ENCODE measurements around the gene WFDC1. TPM values are rescaled to one million over a fixed set of nuclear protein-coding genes. Genes with fewer than 3 reads are reported as not detected.

WFDC1 gene
- total RNA-seq, 2 experiments from 2014 or later: not detected

- CTCF ChIA-PET (ENCODE audit: unreplicated experiment): no interaction called here
- intact Hi-C loops (cut with micrococcal nuclease; ENCODE audit: unreplicated experiment): no loop called here
- no peak for DNase-seq (ENCODE audit: low spot score)
Measured at GRCh38 chr16:84314373-84314772, 19.7 kb downstream of the WFDC1 start.

GRCh38 chr16:84314814-84315213 lies 20.1 kb downstream of the WFDC1 start:
- Histone ChIP-seq H3K4me2 (ENCODE audit: low read length) (no peak overlapping the region), H3K4me3 (ENCODE audit: low read depth, low read length, poor library complexity, severe bottlenecking) (no peak overlapping the region), H3K9me3 (ENCODE audit: low read length) (no peaks in the 10 kb centered on the region), H3K4me1 (ENCODE audit: insufficient read depth, low read length, poor library complexity, severe bottlenecking) (no peaks in the 10 kb centered on the region), H3K36me3 (ENCODE audit: insufficient read depth, low read length) (no peaks in the 10 kb centered on the region), H4K20me1 (ENCODE audit: insufficient read depth, low read length) (no peaks in the 10 kb centered on the region), H3K79me2 (ENCODE audit: insufficient read depth, low read depth, low read length) (no peaks in the 10 kb centered on the region), H2AFZ (ENCODE audit: low read length) (no peak overlapping the region), H3K9me2 (ENCODE audit: insufficient read depth, low read length) (no peaks in the 10 kb centered on the region), H3K27ac (ENCODE audit: low read depth, low read length, poor library complexity, severe bottlenecking) (no peak overlapping the region)
- no TSS peak for BruUV-seq (replicated peaks)
- DNase-seq (ENCODE audit: low spot score): no peak
- CTCF ChIA-PET (ENCODE audit: unreplicated experiment): no interaction called here
- no peak for TF ChIP-seq CTCF (conservative IDR thresholded peaks at IDR 0.05; ENCODE audit: low read length)
- TF ChIP-seq EZH2phosphoT487 (IDR thresholded peaks at IDR 0.05; ENCODE audit: borderline replicate concordance, low read depth, low read length): no peak
- intact Hi-C loops (cut with micrococcal nuclease; ENCODE audit: unreplicated experiment): no loop called here
- POLR2A ChIA-PET: no interaction called here

More at GRCh38 chr16:84314373-84314772, 19.7 kb downstream of the WFDC1 start:
- Histone ChIP-seq H3K27ac (ENCODE audit: low read depth, low read length, poor library complexity, severe bottlenecking) (no peak overlapping the region), H3K36me3 (ENCODE audit: insufficient read depth, low read length) (no peaks in the 10 kb centered on the region), H3K79me2 (ENCODE audit: insufficient read depth, low read depth, low read length) (no peaks in the 10 kb centered on the region), H3K9me3 (ENCODE audit: low read length) (no peaks in the 10 kb centered on the region), H3K4me1 (ENCODE audit: insufficient read depth, low read length, poor library complexity, severe bottlenecking) (no peaks in the 10 kb centered on the region), H2AFZ (ENCODE audit: low read length) (no peak overlapping the region), H3K4me2 (ENCODE audit: low read length) (no peak overlapping the region), H3K4me3 (ENCODE audit: low read depth, low read length, poor library complexity, severe bottlenecking) (no peak overlapping the region), H4K20me1 (ENCODE audit: insufficient read depth, low read length) (no peaks in the 10 kb centered on the region), H3K9me2 (ENCODE audit: insufficient read depth, low read length) (no peaks in the 10 kb centered on the region)
- no TSS peak for BruUV-seq (replicated peaks)
- TF ChIP-seq CTCF (conservative IDR thresholded peaks at IDR 0.05; ENCODE audit: low read length): no peak
- no peak for TF ChIP-seq EZH2phosphoT487 (IDR thresholded peaks at IDR 0.05; ENCODE audit: borderline replicate concordance, low read depth, low read length)
- POLR2A ChIA-PET: no interaction called here

GRCh38 chr16:84315422-84315821 lies 20.7 kb downstream of the WFDC1 start:
- CTCF ChIA-PET (ENCODE audit: unreplicated experiment): no interaction called here

More at GRCh38 chr16:84315422-84315821, 20.7 kb downstream of the WFDC1 start:
- DNase-seq (ENCODE audit: low spot score): no peak
- no TSS peak for BruUV-seq (replicated peaks)
- H3K27ac ChIP-seq (ENCODE audit: low read depth, low read length, poor library complexity, severe bottlenecking): no peak overlapping the region
- no peaks in the 10 kb centered on the region for H3K9me2 ChIP-seq (ENCODE audit: insufficient read depth, low read length)
- H4K20me1 ChIP-seq (ENCODE audit: insufficient read depth, low read length): no peaks in the 10 kb centered on the region
- POLR2A ChIA-PET: no interaction called here
- TF ChIP-seq CTCF (conservative IDR thresholded peaks at IDR 0.05; ENCODE audit: low read length): no peak
- TF ChIP-seq EZH2phosphoT487 (IDR thresholded peaks at IDR 0.05; ENCODE audit: borderline replicate concordance, low read depth, low read length): no peak
- H3K9me3 ChIP-seq (ENCODE audit: low read length): no peaks in the 10 kb centered on the region
- H3K36me3 ChIP-seq (ENCODE audit: insufficient read depth, low read length): no peaks in the 10 kb centered on the region
- H2AFZ ChIP-seq (ENCODE audit: low read length): no peak overlapping the region
- H3K4me2 ChIP-seq (ENCODE audit: low read length): no peak overlapping the region
- intact Hi-C loops (cut with micrococcal nuclease; ENCODE audit: unreplicated experiment): no loop called here
- H3K4me3 ChIP-seq (ENCODE audit: low read depth, low read length, poor library complexity, severe bottlenecking): no peak overlapping the region
- H3K4me1 ChIP-seq (ENCODE audit: insufficient read depth, low read length, poor library complexity, severe bottlenecking): no peaks in the 10 kb centered on the region
- no peaks in the 10 kb centered on the region for H3K79me2 ChIP-seq (ENCODE audit: insufficient read depth, low read depth, low read length)

Measured in OCI-LY7 (cell line).